Coronary artery (tissue), 2 donors: Measurements from ENCODE around the gene ZBTB48.

ENCODE experiments used
- DNase-seq: peaks from one replicate; pipeline ENCODE4 v3.0.0-alpha.2; 2017; ENCODE audit warnings: low spot score
- H3K27ac ChIP-seq, 2 donors: fragments of 200-600 bp; sonication (generic); one replicate each; pipeline ENCODE4 v1.5.1; 2016 to 2019
- H3K4me3 ChIP-seq: fragments of 200-600 bp; sonication (generic); 2 replicates; pipeline ENCODE4 v1.5.1; 2016; ENCODE audit warnings: mild to moderate bottlenecking, moderate library complexity
- TF ChIP-seq, protein P1 (sequence below): fragments of 200-600 bp; sonication (generic); IDR thresholded peaks from one replicate; pipeline ENCODE4 v1.5.1; 2019; ENCODE audit warnings: antibody characterized with exemption

ZBTB48 gene

DNA sequence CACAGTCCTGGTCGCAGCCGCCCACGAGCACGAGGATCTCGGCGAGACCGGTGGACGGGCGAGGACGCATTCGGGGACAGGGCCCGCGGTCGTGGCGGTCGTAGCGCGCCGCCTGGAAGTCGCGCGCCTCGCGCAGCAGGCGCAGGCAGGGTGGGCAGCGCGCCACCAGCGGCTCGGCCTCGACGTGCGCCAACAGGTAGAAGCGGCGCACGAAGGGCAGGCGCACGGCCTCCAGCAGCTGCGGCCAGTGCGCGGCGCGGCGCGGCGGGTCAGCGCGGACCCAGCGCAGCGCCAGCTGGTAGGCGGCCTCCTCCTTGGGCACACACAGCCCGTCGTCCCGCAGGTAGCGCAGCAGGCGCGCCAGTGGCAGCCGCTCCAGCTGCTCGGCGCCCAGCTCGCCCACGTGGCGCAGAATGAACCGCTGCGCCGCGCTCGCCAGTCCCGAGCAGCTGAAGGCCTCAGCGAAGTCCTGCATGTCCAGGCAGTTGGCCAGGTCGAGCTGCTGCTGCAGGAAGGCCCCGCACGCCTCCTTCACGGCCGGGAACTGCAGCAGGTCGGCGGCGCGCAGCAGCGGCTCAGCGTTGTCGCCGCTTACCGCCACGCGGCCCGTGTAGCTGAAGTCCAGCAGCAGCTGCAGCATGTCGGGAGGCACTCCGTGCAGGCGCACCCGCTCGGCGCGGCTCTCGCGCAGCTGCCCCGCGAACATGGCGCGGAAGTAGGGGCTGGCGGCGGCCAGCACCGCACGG is 22.3 kb downstream of the ZBTB48 start:
- DNase-seq: no peak
- Histone ChIP-seq H3K4me3 (peak overlapping the region; percentile 96), H3K27ac (peak overlapping the region; percentile 90 to 98)
- TF ChIP-seq, protein P1, sequence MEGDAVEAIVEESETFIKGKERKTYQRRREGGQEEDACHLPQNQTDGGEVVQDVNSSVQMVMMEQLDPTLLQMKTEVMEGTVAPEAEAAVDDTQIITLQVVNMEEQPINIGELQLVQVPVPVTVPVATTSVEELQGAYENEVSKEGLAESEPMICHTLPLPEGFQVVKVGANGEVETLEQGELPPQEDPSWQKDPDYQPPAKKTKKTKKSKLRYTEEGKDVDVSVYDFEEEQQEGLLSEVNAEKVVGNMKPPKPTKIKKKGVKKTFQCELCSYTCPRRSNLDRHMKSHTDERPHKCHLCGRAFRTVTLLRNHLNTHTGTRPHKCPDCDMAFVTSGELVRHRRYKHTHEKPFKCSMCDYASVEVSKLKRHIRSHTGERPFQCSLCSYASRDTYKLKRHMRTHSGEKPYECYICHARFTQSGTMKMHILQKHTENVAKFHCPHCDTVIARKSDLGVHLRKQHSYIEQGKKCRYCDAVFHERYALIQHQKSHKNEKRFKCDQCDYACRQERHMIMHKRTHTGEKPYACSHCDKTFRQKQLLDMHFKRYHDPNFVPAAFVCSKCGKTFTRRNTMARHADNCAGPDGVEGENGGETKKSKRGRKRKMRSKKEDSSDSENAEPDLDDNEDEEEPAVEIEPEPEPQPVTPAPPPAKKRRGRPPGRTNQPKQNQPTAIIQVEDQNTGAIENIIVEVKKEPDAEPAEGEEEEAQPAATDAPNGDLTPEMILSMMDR: no peak

DNA sequence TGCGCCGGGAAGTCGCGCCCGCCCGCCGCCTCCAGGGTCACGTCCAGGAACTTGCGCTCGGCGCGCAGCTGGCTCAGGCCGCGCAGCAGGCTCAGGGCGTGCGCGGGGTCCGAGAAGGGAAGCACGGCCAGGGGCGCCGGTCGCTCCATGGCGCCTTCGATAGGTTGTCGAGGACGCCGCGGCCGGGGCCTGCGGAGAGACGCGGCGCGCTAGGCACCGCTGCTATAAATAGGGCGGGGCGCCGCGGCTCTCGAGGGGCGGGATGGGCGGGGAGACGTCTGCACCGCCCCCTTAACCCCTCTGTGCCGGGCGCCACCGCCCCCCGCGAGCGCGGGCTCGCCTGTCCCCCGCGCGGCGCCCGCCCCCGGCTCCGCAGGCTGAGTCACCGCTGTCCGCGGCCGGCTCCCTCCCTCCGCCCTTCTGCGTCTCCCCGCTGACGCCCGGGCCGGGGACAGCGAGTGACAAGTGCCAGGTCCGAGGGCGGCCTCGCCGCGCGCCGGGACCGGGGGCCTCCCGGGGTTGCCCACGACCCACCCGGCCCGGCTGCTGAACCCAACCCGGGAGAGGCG is 23.0 kb downstream of the ZBTB48 start, which contains the start of gene KLHL21:
Gene KLHL21, minus strand, starts transcription at position 201 of the 569 bp plus-strand sequence. Its CDS starts 52 bp downstream, at position 149.
- peak within 1 kb of the TSS; percentile 96 for H3K4me3 ChIP-seq
- peak; percentile 94 for DNase-seq
- TF ChIP-seq, protein P1: no peak
- H3K27ac ChIP-seq: peak within 1 kb of the TSS; percentile 90 to 98

DNA sequence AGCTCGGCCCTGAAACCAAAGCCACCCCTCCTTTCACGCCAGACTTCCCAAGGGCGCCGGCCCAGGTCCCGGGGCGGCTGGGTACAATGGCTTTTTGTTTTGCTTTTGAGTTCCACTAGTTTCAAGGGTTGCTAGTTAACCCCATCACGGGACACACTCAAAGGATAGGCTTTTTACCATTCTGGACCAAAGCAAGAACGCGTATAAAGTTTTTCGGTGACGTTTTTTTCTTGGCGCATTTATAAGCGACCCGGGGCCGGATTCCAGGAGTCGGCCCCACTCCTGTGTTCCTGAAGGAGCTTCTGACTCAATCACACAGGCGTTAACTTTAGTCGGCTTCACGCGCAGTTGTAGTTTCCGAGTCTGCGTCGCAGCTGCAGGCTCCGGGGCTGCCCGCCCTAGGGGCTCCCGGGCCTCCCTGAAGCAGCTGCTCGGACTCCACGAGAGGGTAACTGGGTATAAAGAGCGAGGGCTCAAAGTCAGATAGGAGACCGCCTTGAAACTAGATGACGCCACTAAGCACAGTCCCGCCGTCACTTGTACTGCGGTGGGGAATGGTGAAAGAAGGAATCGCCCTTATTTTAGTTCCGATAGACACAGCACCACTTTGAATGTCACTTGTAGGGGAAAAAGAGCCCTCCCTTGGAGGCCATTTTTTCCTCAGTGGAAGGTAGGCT is 23.6 kb downstream of the ZBTB48 start:
- TF ChIP-seq, protein P1: no peak

DNA sequence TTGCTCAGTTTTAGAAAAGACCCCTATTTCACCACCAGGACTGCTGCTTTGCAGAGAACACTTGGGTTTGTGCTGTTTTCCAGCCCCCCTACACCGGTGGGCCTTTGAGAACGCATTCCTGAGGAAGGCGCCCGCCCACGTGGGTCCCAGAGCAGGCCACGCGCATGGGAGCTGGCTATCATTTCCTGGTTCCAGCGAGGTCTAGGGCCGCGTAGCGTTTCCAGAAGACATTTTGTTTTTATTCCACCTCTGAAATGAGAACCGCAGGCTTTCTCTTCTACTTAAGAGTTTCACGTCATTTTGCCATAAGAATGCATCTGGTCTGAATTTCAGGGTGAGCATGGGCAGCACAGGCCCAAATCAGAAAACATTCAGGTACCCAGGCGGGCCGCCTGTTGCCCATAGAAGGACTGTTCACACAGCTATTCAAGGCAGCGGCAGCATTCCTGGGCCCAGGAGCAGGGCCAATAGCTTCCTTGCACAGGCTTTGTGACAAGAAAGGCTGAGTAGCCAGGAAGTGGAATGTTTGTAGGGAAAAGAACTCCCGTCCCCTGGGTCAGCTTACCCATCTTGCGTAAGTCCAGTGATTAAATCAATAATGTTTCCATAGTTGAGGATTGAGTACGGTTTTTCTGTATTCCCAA is 24.2 kb downstream of the ZBTB48 start:
- peak; percentile 96 for DNase-seq
- TF ChIP-seq, protein P1: no peak
- Histone ChIP-seq H3K27ac (peak overlapping the region; percentile 90 to 98), H3K4me3 (peak overlapping the region; percentile 96)

More for the DNA sequence above, 23.6 kb downstream of the ZBTB48 start:
- peak; percentile 89 for DNase-seq
- Histone ChIP-seq H3K4me3 (peak overlapping the region; percentile 96), H3K27ac (peak overlapping the region; percentile 90 to 98)

DNA sequence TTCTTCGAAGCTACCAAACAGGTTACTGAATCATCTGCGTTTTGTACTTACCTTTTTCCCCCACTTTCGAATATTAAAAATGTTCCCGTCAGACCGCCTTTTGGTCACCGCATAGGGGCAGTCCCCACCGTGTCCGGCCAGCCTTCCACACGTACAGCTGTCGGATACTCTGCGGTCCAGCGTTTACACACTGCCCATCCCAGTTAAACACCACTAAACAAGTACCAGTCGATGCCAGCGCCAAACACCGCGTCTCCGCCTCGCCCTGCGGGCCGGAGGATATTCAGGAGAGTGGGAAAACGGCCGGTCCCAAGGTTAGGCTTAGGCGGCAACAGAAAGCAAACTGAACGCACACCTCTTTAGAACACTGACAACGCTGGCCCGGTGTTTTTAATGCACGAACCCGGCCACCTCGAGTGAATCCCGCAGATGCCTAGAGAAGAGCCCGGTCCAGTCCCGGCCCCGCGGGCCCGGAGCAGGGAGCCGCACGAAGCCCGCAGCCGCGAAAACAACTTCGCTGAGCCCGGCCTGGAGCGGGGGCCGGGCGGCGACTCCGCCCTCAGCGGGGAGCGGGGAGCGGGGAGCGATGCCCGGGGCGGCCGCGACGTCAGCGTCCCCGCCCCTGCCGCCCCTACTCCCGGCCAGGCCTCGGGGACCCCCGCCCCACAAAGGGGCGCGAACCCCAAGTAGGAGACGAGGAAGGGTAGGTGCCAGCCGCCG is 33.0 kb downstream of the ZBTB48 start:
- TF ChIP-seq, protein P1: no peak
- peak overlapping the region; percentile 89 to 99 for H3K27ac ChIP-seq
- DNase-seq: no peak
- peak overlapping the region; percentile 100 for H3K4me3 ChIP-seq

DNA sequence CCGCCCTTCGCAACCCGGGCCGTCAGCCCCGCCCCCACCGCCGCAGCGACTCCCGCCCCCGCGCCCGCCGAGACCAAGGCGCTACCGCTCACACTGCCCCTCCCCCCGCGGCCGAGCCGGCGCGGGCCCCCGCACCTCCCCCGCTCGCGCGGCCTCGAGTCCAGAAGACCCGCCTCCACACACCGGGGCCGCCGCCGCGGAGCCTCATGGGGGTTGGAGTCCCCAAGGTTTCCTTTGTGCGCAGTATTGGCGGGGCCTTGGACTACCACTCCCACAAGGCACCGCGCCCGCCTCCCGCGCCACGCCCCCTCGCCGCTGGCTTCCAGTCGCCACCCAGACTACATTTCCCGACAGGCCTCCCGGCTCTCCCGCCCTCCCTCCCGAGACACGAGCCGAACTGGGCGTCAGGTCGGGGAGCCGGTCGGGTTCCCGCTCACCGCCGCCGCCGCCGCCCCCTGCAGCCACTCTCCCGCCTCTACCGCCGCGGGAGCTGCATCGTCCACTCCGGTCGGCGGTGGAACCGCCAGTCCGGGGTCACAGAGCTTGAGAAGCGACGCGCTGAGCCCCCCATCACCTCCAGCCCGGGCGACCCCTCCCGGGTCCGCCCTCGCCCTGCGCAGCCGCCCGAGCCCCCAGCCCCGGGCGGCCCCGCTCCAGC is 33.7 kb downstream of the ZBTB48 start, which contains the start of gene PHF13:
Gene PHF13, plus strand, starts transcription at position 371 of the 658 bp plus-strand sequence. CDS start 336 bp downstream, outside the sequence.
- peak; percentile 100 for DNase-seq
- TF ChIP-seq, protein P1: no peak

More for the DNA sequence above, 33.7 kb downstream of the ZBTB48 start, which contains the start of gene PHF13:
- Histone ChIP-seq H3K4me3 (peak within 1 kb of the TSS; percentile 100), H3K27ac (peak within 1 kb of the TSS; percentile 95 to 99)
